ENCODE results near the gene FJX1.

Gene FJX1

DNA sequence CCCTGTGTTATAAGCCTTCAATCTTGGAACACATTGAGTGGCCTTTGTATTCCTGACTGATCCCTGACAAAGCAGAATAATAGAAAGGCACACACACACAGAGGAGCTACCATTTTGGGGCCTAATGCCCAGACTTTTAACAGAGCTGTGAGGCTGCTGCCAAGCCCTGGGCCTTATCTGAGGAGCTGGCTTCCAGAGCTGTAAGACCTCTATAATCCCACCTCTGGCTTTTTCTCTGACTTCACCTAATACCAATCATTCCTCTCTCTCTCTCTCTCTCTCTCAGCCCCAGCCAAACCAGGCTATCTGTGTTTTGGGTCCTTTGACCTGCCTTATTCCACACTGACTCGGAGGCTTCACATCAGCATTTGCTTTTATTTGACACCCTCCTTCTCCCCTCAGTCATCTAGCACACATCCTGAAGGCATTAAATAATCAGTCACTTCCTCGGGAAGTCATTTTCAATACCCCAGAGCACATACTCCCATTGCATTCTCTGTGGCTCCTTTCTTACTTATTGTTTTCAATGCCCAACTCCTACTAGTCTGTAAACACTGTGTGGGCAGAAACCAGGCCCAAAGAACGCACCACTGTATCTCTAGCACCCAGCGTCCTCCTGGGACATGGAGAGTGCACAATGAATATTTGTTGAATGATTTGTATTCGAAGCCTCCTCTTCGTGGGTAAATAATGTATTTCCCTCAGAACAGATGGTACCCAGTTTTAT lies 23.1 kb downstream of the FJX1 start:
- no peaks in the 10 kb centered on the region for H3K9me3 ChIP-seq
- no peaks in the 10 kb centered on the region for H3K27me3 ChIP-seq
- no peaks in the 10 kb centered on the region for H3K36me3 ChIP-seq
- DNase-seq, result no peak
- H3K4me3 ChIP-seq, result no peak overlapping the region
- intact Hi-C loops (cut with DNase I; ENCODE audit: low total_unique reads), result no loop called here
- no peaks in the 10 kb centered on the region for H3K4me1 ChIP-seq
- H3K27ac ChIP-seq, result no peak overlapping the region
- TF ChIP-seq CTCF (IDR thresholded peaks at IDR 0.05), result no peak

- intact Hi-C loops (cut with DNase I; ENCODE audit: low total_unique reads), result no loop called here
These were observed 23.7 kb downstream of the FJX1 start for GRCh38 chr11:35641964-35642363.

DNA sequence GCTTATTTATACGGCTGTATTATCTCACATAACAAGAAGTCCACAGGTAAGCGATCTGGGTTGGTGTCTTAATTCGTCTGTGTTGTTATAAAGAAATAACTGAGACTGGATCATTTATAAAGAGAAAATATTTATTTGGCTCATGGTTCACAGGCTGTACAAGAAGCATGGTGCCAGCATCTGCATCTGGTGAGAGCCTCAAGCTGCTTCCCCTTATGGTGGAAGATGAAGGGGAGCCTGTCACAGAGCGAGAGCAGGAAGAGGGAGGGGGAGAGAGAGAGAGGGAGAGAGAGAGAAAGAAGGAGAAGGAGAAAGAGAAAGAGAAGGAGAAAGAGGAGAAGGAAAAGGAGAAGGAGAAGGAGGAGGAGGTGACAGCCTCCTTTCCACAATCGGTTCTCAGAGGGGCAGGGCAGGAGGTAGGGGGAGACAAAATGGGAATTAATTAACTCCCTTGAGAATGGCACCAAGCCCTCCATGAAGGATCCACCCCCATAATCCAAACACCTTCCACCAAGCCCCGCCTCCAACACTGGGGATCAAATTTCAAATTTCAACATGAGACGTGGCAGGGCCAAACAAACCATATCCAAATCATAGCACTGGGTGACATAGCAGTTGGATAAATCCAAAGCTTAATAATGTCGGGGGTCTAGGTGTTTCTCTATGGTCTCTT lies 29.3 kb downstream of the FJX1 start:
- no peak for TF ChIP-seq CTCF (IDR thresholded peaks at IDR 0.05)
- Histone ChIP-seq H3K4me1 (no peaks in the 10 kb centered on the region), H3K27me3 (peaks cover 0 to 4% of the 10 kb centered on the region in 2 donors), H3K27ac (no peak overlapping the region), H3K9me3 (no peaks in the 10 kb centered on the region), H3K36me3 (no peaks in the 10 kb centered on the region), H3K4me3 (no peak overlapping the region)
- intact Hi-C loops (cut with DNase I; ENCODE audit: low total_unique reads), result no loop called here
- DNase-seq, result no peak

More at GRCh38 chr11:35641964-35642363, 23.7 kb downstream of the FJX1 start:
- no peak overlapping the region for H3K4me3 ChIP-seq
- H3K27me3 ChIP-seq, result no peaks in the 10 kb centered on the region
- no peak overlapping the region for H3K27ac ChIP-seq
- no peaks in the 10 kb centered on the region for H3K4me1 ChIP-seq
- TF ChIP-seq CTCF (IDR thresholded peaks at IDR 0.05), result no peak
- no peaks in the 10 kb centered on the region for H3K36me3 ChIP-seq
- no peak for DNase-seq
- no peaks in the 10 kb centered on the region for H3K9me3 ChIP-seq

DNA sequence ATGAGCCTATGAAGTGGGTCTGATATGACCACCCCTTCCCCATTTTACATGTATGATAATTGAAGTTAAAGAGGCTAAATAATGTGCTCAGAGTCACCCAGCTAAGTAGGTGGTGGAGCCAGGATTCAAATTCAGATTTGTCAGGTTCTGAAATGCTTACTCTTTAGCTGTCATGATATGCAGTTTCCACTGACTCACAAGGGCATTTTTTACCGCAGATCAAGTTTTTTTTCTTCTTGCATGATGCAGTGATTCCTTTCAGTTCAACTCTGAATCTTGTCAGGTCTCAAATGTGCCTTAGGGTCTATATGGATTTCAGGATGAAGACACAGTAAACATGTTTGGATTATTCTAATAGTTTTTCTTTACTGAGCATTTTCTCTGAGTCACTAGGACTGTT lies 31.7 kb downstream of the FJX1 start:
- Histone ChIP-seq H3K27ac (no peak overlapping the region), H3K4me1 (no peaks in the 10 kb centered on the region), H3K9me3 (no peaks in the 10 kb centered on the region), H3K27me3 (peaks cover 0 to 5% of the 10 kb centered on the region in 2 donors), H3K36me3 (no peaks in the 10 kb centered on the region), H3K4me3 (no peak overlapping the region)
- DNase-seq, result no peak
- intact Hi-C loops (cut with DNase I; ENCODE audit: low total_unique reads), result no loop called here
- no peak for TF ChIP-seq CTCF (IDR thresholded peaks at IDR 0.05)

GRCh38 chr11:35650467-35650866 lies 32.2 kb downstream of the FJX1 start:
- no peaks in the 10 kb centered on the region for H3K9me3 ChIP-seq
- H3K27ac ChIP-seq, result no peak overlapping the region
- DNase-seq, result no peak
- no peak overlapping the region for H3K4me3 ChIP-seq
- no peak for TF ChIP-seq CTCF (IDR thresholded peaks at IDR 0.05)
- H3K4me1 ChIP-seq, result no peaks in the 10 kb centered on the region
- H3K27me3 ChIP-seq, result peaks cover 0 to 5% of the 10 kb centered on the region in 2 donors
- H3K36me3 ChIP-seq, result no peaks in the 10 kb centered on the region
- intact Hi-C loops (cut with DNase I; ENCODE audit: low total_unique reads), result no loop called here
